Measurements from ENCODE around the gene SH3BP2. TPM values are rescaled to one million over a fixed set of nuclear protein-coding genes. Genes with fewer than 3 reads are reported as not detected.
"Not testable (repeated sequence)": the region's sequence is repeated elsewhere in the genome, so short reads cannot be mapped to it uniquely, and the experiment has no call there.

SH3BP2 gene
- polyA plus RNA-seq, 2 donors = 14.3 to 45.1 TPM

DNA sequence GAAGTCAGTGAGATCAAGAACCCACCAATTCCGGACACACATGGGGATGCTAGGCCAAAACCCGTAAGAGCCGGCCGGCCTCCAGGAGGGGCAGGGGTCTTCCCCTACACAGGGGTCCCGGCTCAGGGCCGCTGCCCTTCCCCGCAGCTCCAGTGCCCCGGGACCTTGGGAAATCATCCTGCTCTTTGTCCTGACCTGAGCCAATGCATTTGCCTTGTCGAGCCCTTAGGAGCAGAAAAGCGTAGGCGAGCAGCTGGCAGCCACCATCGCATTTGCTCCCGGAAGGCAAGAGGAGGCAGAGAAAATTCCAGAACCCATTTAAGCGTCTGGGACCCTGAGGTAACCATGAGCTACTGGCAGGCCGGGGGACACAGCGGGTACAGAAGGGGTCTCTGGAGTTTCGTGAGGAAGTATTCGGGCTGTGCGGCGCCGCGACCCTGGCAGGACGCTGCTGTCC lies 29.3 kb upstream of the SH3BP2 start:
- Histone ChIP-seq H3K36me3 (ENCODE audit: control insufficient read depth in 2 of 2, insufficient read depth in 2 of 2, low read length in 1 of 2) (no peaks in the 10 kb centered on the region), H3K27me3 (ENCODE audit: control insufficient read depth in 1 of 2, insufficient read depth in 2 of 2, low read length in 2 of 2) (no peaks in the 10 kb centered on the region), H3K27ac (ENCODE audit: low read depth in 2 of 2, low read length in 1 of 2) (peak overlapping the region; percentile 29 to 65), H3K4me3 (ENCODE audit: low read depth in 1 of 2, low read length in 2 of 2) (peak overlapping the region; percentile 48 to 61), H3K4me1 (ENCODE audit: control insufficient read depth in 2 of 2, insufficient read depth in 2 of 2, low read length in 1 of 2) (peaks cover 3 to 6% of the 10 kb centered on the region in 2 donors), H3K9me3 (ENCODE audit: control insufficient read depth in 2 of 2, insufficient read depth in 1 of 2, low read depth in 1 of 2, low read length in 1 of 2) (no peaks in the 10 kb centered on the region)
- WGBS, 2 donors = 24 to 43% methylated on average over 23 of the region's 23 CpGs

DNA sequence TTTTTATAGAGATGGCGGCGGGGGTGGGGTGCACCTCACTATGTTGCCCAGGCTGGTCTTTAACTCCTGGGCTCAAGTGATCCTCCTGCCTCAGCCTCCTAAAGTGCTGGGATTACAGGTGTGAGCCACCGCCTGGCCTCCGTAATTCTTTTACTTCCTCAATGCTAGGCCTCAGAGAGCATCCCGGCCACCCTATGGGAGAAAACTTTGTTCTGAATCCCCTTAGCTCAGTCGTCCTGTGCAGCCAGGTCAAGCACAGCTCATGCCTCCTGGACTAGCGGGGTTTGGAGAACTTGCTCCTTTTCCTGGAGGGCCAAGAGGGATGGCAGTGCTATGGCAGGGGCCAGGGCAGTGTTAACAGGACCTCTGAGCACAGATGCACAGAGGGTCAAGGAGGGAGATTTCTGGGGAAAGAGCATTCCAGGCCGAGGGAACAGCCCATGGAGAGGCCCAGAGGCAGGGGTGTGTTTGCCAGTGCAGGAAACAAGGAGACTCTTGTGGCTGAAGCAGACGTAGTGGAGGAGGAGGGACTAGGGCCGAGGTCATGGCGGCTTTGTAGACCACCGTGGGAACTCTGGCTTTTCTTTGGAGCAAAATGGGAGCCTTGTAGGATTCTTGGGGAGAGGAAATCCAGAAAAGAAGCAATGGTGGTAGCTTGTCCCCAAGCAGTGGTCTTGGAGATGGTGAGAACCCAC lies 26.9 kb upstream of the SH3BP2 start:
- Histone ChIP-seq H3K36me3 (ENCODE audit: control insufficient read depth in 2 of 2, insufficient read depth in 2 of 2, low read length in 1 of 2) (no peaks in the 10 kb centered on the region), H3K4me1 (ENCODE audit: control insufficient read depth in 2 of 2, insufficient read depth in 2 of 2, low read length in 1 of 2) (peaks cover 3 to 4% of the 10 kb centered on the region in 2 donors), H3K4me3 (ENCODE audit: low read depth in 1 of 2, low read length in 2 of 2) (no peak overlapping the region), H3K27me3 (ENCODE audit: control insufficient read depth in 1 of 2, insufficient read depth in 2 of 2, low read length in 2 of 2) (no peaks in the 10 kb centered on the region), H3K27ac (ENCODE audit: low read depth in 2 of 2, low read length in 1 of 2) (no peak overlapping the region), H3K9me3 (ENCODE audit: control insufficient read depth in 2 of 2, insufficient read depth in 1 of 2, low read depth in 1 of 2, low read length in 1 of 2) (no peaks in the 10 kb centered on the region)
- WGBS, 2 donors = 91 to 92% methylated on average over 12 of the region's 12 CpGs

DNA sequence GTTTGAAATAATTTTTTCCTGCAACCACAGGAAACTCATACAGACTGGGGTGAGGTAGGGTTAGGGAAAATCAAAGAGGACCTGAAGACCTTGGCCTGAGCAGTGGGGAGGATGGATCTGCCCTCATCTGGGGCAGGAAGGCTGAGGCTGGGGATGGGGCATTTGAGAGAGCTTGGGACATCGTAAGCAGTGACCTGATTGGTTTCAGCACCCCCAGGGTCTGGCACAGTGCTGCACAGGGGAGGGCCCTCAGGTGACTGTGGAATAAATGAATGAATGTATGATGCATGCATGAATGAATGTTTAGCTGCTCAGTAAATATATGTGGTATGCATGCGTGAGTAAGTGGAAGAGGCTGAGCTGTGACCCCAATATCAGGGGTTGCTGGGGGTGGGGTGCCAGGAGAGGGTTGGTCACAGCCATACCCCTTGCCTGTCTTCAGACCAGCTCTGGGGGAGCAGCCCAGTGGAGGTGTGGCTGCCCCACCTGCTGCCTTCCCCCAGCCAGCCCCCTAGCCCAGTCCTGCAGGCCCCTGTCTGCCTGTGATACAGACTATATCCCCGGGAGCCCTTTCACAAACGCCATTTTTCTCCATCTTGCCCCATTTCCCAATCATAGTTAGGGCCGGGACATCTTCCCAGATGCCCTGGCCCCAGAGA lies 25.7 kb upstream of the SH3BP2 start:
- Histone ChIP-seq H3K4me3 (ENCODE audit: low read depth in 1 of 2, low read length in 2 of 2) (no peak overlapping the region), H3K27me3 (ENCODE audit: control insufficient read depth in 1 of 2, insufficient read depth in 2 of 2, low read length in 2 of 2) (no peaks in the 10 kb centered on the region), H3K4me1 (ENCODE audit: control insufficient read depth in 2 of 2, insufficient read depth in 2 of 2, low read length in 1 of 2) (no peaks in the 10 kb centered on the region), H3K9me3 (ENCODE audit: control insufficient read depth in 2 of 2, insufficient read depth in 1 of 2, low read depth in 1 of 2, low read length in 1 of 2) (no peaks in the 10 kb centered on the region), H3K27ac (ENCODE audit: low read depth in 2 of 2, low read length in 1 of 2) (no peak overlapping the region), H3K36me3 (ENCODE audit: control insufficient read depth in 2 of 2, insufficient read depth in 2 of 2, low read length in 1 of 2) (no peaks in the 10 kb centered on the region)
- WGBS, 2 donors = 89 to 93% methylated on average over 5 of the region's 5 CpGs

DNA sequence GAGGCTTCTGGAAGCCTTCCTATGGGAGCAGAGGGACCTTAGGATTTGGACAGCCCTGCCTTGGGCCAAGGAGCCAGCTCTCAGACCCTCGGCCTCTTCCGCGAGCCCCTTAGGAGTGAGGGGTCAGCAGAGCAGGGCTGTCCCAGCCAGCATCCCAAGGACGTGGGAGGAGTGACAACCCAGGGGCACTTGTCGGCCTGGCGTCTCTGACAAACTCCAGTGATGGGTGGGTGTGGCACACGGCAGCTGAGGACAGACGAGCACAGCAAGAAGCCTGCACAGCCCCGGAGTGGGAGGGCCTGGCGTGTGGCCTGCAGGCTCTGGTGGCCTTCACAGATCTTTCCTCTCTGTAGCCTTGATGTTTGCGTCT lies 25.2 kb upstream of the SH3BP2 start:
- no peaks in the 10 kb centered on the region for H3K4me1 ChIP-seq (ENCODE audit: control insufficient read depth in 2 of 2, insufficient read depth in 2 of 2, low read length in 1 of 2)
- H3K27me3 ChIP-seq (ENCODE audit: control insufficient read depth in 1 of 2, insufficient read depth in 2 of 2, low read length in 2 of 2) = no peaks in the 10 kb centered on the region
- no peaks in the 10 kb centered on the region for H3K9me3 ChIP-seq (ENCODE audit: control insufficient read depth in 2 of 2, insufficient read depth in 1 of 2, low read depth in 1 of 2, low read length in 1 of 2)
- H3K36me3 ChIP-seq (ENCODE audit: control insufficient read depth in 2 of 2, insufficient read depth in 2 of 2, low read length in 1 of 2) = no peaks in the 10 kb centered on the region
- no peak overlapping the region for H3K27ac ChIP-seq (ENCODE audit: low read depth in 2 of 2, low read length in 1 of 2)
- no peak overlapping the region for H3K4me3 ChIP-seq (ENCODE audit: low read depth in 1 of 2, low read length in 2 of 2)
- WGBS, 2 donors = 81 to 84% methylated on average over 11 of the region's 11 CpGs

- WGBS, 2 donors = 90 to 95% methylated on average over 9 of the region's 9 CpGs
- H3K27ac ChIP-seq (ENCODE audit: low read depth in 2 of 2, low read length in 1 of 2) = no peak overlapping the region
- H3K36me3 ChIP-seq (ENCODE audit: control insufficient read depth in 2 of 2, insufficient read depth in 2 of 2, low read length in 1 of 2) = no peaks in the 10 kb centered on the region
- no peak overlapping the region for H3K4me3 ChIP-seq (ENCODE audit: low read depth in 1 of 2, low read length in 2 of 2)
- H3K27me3 ChIP-seq (ENCODE audit: control insufficient read depth in 1 of 2, insufficient read depth in 2 of 2, low read length in 2 of 2) = no peaks in the 10 kb centered on the region
- H3K4me1 ChIP-seq (ENCODE audit: control insufficient read depth in 2 of 2, insufficient read depth in 2 of 2, low read length in 1 of 2) = no peaks in the 10 kb centered on the region
- no peaks in the 10 kb centered on the region for H3K9me3 ChIP-seq (ENCODE audit: control insufficient read depth in 2 of 2, insufficient read depth in 1 of 2, low read depth in 1 of 2, low read length in 1 of 2)
Observed at GRCh38 chr4:2768124-2768523, 24.8 kb upstream of the SH3BP2 start.

- H3K9me3 ChIP-seq (ENCODE audit: control insufficient read depth in 2 of 2, insufficient read depth in 1 of 2, low read depth in 1 of 2, low read length in 1 of 2) = no peaks in the 10 kb centered on the region
- WGBS, 2 donors = 71 to 72% methylated on average over 15 of the region's 15 CpGs
- no peaks in the 10 kb centered on the region for H3K36me3 ChIP-seq (ENCODE audit: control insufficient read depth in 2 of 2, insufficient read depth in 2 of 2, low read length in 1 of 2)
- H3K27me3 ChIP-seq (ENCODE audit: control insufficient read depth in 1 of 2, insufficient read depth in 2 of 2, low read length in 2 of 2) = no peaks in the 10 kb centered on the region
- H3K4me1 ChIP-seq (ENCODE audit: control insufficient read depth in 2 of 2, insufficient read depth in 2 of 2, low read length in 1 of 2) = no peaks in the 10 kb centered on the region
- no peak overlapping the region for H3K4me3 ChIP-seq (ENCODE audit: low read depth in 1 of 2, low read length in 2 of 2)
- H3K27ac ChIP-seq (ENCODE audit: low read depth in 2 of 2, low read length in 1 of 2) = no peak overlapping the region
Observed at GRCh38 chr4:2768921-2769336, 24.0 kb upstream of the SH3BP2 start.

DNA sequence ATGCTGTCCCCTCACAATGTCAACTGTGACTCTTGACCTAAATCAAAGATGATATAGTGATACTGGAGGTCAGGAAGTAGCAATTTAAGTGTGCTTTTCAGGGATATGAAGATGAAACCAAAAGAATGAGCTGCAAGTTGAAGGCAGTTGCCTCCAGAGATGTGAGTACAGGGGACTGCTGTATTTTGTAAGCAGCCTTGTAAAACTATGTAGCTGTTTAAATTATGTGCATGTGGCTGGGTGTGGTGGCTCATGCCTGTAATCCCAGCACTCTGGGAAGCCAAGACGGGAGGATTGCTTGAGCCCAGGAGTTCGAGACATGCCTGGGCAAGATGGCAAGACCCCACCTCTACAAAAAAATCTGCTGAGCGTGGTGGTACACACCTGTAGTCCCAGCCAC lies 21.6 kb upstream of the SH3BP2 start:
- Histone ChIP-seq H3K36me3 (ENCODE audit: control insufficient read depth in 2 of 2, insufficient read depth in 2 of 2, low read length in 1 of 2) (no peaks in the 10 kb centered on the region), H3K4me3 (ENCODE audit: low read depth in 1 of 2, low read length in 2 of 2) (no peak overlapping the region), H3K27ac (ENCODE audit: low read depth in 2 of 2, low read length in 1 of 2) (no peak overlapping the region), H3K27me3 (ENCODE audit: control insufficient read depth in 1 of 2, insufficient read depth in 2 of 2, low read length in 2 of 2) (no peaks in the 10 kb centered on the region), H3K9me3 (ENCODE audit: control insufficient read depth in 2 of 2, insufficient read depth in 1 of 2, low read depth in 1 of 2, low read length in 1 of 2) (no peaks in the 10 kb centered on the region), H3K4me1 (ENCODE audit: control insufficient read depth in 2 of 2, insufficient read depth in 2 of 2, low read length in 1 of 2) (no peaks in the 10 kb centered on the region)
- 70 to 76% methylated on average over 3 of the region's 3 CpGs for WGBS, 2 donors

DNA sequence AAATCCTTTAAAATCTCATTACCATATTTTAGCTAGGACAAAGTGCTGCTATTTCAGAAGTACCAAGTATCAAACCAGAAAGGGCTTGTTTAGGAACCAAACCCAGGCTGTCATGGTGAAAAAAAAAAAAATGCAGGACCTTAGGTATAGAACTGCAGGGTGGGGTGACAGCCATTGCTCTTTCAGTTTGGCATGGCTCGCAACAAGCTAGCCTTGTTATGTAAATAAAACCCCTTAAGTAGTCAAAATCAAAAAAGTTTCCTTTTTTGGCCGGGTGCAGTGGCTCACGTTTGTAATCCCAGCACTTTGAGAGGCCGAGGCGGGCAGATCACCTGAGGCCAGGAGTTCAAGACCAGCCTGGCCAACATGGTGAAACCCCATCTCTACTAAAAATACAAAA lies 12.2 kb upstream of the SH3BP2 start:
- not testable (repeated sequence) for H3K27me3 ChIP-seq (ENCODE audit: control insufficient read depth in 1 of 2, insufficient read depth in 2 of 2, low read length in 2 of 2); H3K27ac ChIP-seq (ENCODE audit: low read depth in 2 of 2, low read length in 1 of 2); H3K4me3 ChIP-seq (ENCODE audit: low read depth in 1 of 2, low read length in 2 of 2); H3K36me3 ChIP-seq (ENCODE audit: control insufficient read depth in 2 of 2, insufficient read depth in 2 of 2, low read length in 1 of 2); H3K4me1 ChIP-seq (ENCODE audit: control insufficient read depth in 2 of 2, insufficient read depth in 2 of 2, low read length in 1 of 2); H3K9me3 ChIP-seq (ENCODE audit: control insufficient read depth in 2 of 2, insufficient read depth in 1 of 2, low read depth in 1 of 2, low read length in 1 of 2)
- 89 to 94% methylated on average over 5 of the region's 5 CpGs for WGBS, 2 donors

DNA sequence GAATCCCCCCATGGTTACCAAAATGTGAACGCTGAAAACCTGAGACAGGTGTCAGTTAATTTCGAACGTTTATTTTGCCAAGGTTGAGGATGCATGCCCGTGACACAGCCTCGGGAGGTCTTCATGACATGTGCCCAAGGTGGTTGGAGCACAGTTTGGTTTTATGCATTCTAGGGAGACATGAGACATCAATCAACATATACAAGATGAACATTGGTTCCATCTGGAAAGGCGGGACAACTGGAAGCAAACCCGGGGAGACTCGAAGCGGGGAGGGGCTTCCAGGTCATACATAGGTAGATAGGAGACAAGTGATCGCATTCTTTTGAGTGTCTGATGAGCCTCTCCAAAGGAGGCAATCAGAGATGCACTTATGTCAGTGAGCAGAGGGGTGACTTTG lies 11.0 kb upstream of the SH3BP2 start:
- Histone ChIP-seq H3K27me3 (ENCODE audit: control insufficient read depth in 1 of 2, insufficient read depth in 2 of 2, low read length in 2 of 2) (no peaks in the 10 kb centered on the region), H3K4me1 (ENCODE audit: control insufficient read depth in 2 of 2, insufficient read depth in 2 of 2, low read length in 1 of 2) (peaks cover 0 to 3% of the 10 kb centered on the region in 2 donors), H3K36me3 (ENCODE audit: control insufficient read depth in 2 of 2, insufficient read depth in 2 of 2, low read length in 1 of 2) (no peaks in the 10 kb centered on the region), H3K27ac (ENCODE audit: low read depth in 2 of 2, low read length in 1 of 2) (no peak overlapping the region), H3K4me3 (ENCODE audit: low read depth in 1 of 2, low read length in 2 of 2) (no peak overlapping the region), H3K9me3 (ENCODE audit: control insufficient read depth in 2 of 2, insufficient read depth in 1 of 2, low read depth in 1 of 2, low read length in 1 of 2) (peaks cover 0 to 4% of the 10 kb centered on the region in 2 donors)
- WGBS, 2 donors = 92 to 93% methylated on average over 10 of the region's 10 CpGs

DNA sequence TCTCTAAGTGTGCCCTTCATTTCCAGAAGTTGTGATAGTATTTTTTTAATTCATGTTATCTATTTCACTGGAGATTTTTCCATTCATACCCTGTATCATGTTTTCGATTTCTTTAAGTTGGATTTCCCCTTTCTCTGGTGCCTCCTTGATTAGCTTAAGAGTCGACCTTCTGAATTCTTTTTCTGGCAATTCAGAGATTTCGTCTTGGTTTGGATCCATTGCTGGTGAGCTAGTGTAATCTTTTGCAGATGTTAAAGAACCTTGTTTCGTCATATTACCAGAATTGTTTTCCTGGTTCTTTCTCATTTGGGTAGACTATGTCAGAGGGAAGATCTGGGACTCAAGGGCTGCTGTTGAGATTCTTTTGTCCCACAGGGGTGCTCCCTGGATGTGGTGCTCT lies 9.1 kb upstream of the SH3BP2 start:
- Histone ChIP-seq H3K27me3 (ENCODE audit: control insufficient read depth in 1 of 2, insufficient read depth in 2 of 2, low read length in 2 of 2) (no peaks in the 10 kb centered on the region), H3K4me3 (ENCODE audit: low read depth in 1 of 2, low read length in 2 of 2) (no peak overlapping the region), H3K9me3 (ENCODE audit: control insufficient read depth in 2 of 2, insufficient read depth in 1 of 2, low read depth in 1 of 2, low read length in 1 of 2) (peaks cover 0 to 4% of the 10 kb centered on the region in 2 donors), H3K36me3 (ENCODE audit: control insufficient read depth in 2 of 2, insufficient read depth in 2 of 2, low read length in 1 of 2) (no peaks in the 10 kb centered on the region), H3K4me1 (ENCODE audit: control insufficient read depth in 2 of 2, insufficient read depth in 2 of 2, low read length in 1 of 2) (peaks cover 0 to 10% of the 10 kb centered on the region in 2 donors), H3K27ac (ENCODE audit: low read depth in 2 of 2, low read length in 1 of 2) (no peak overlapping the region)
- WGBS, 2 donors = 86 to 89% methylated on average over 4 of the region's 4 CpGs

Measured in esophagus (tissue), 2 donors.